Brain pericyte (primary cell): ENCODE data around the gene SHISA3.

Experiments used
- DNase-seq: peaks from one replicate; pipeline ENCODE4 v3.0.0-alpha.2; 2012; ENCODE audit warnings: low read depth, low spot score

The SHISA3 gene

GRCh38 chr4:42445038-42445437 is 47.8 kb downstream of the SHISA3 start:
- DNase-seq, result no peak

- DNase-seq, result no peak
These were observed 49.5 kb downstream of the SHISA3 start for GRCh38 chr4:42446823-42447222.
